HepG2 (cell line): Measurements from ENCODE around the gene MBD5. TPM values are rescaled to one million over a fixed set of nuclear protein-coding genes. Genes with fewer than 3 reads are reported as not detected.

Experiments used
- ATAC-seq: fragments of 200-7000 bp; cut with Tn5 transposase; 3 replicates; pipeline ENCODE4 v1.9.1; 2020; ENCODE audit warnings: mild to moderate bottlenecking, moderate library complexity
- BruUV-seq: library from RNA; stranded (reverse); fragments of 400-500 nt; replicated peaks from 2 replicates; lab custom pipeline; 2021; lab: Mats Ljungman, UMichigan
- CTCF ChIA-PET: fragments of 300-600 bp; formaldehyde crosslinking; extraction: SDS; loops from one replicate; lab custom pipeline; 2021; ENCODE audit warnings: low total read pairs, inconsistent platforms, low intra/inter-chr PET ratio; lab: Yijun Ruan, JAX
- POLR2A ChIA-PET: fragments of 350-600 bp; sonication (Branson Sonifier 250); formaldehyde crosslinking; loops from one replicate; lab custom pipeline; 2020; ENCODE audit warnings: antibody characterized with exemption, inconsistent platforms; lab: Yijun Ruan, JAX
- DNase-seq: peaks from one replicate; pipeline ENCODE4 v3.0.0-alpha.2; 2015; ENCODE audit warnings: low spot score
- FAIRE-seq: peaks from 3 replicates; lab custom pipeline; 2011; peaks lifted over from hg19 to GRCh38; lab: Jason Lieb, UNC
- H2AFZ ChIP-seq: one replicate; pipeline ENCODE4 v1.6.1; 2011; ENCODE audit warnings: low read length, inconsistent platforms
- H3K27ac ChIP-seq: fragments of 300-600 bp; 3 replicates; pipeline ENCODE4 v1.8.0; 2011; ENCODE audit warnings: mixed run types, mild to moderate bottlenecking, mixed read lengths, low read length, inconsistent platforms; ENCODE audit not compliant: insufficient read depth; ENCODE audit errors: extremely low read length
- H3K27me3 ChIP-seq, 2 experiments: fragments of 200-600 bp in 1 of 2; 2 replicates in 1 of 2; 3 replicates in 1 of 2; pipeline versions ENCODE4 v1.6.0 to v1.8.0; 2011; ENCODE audit warnings: low read length in 2 of 2, mild to moderate bottlenecking in 2 of 2, moderate library complexity in 2 of 2, inconsistent platforms in 1 of 2; ENCODE audit not compliant: insufficient read depth in 2 of 2, control insufficient read depth in 1 of 2
- H3K36me3 ChIP-seq, 2 experiments: fragments of 200-600 bp in 1 of 2; replicated peaks in 1 of 2; 2 replicates in 1 of 2; 3 replicates in 1 of 2; pipeline versions ENCODE4 v1.5.1 to v1.8.0; 2011; ENCODE audit warnings: low read length in 2 of 2, inconsistent platforms in 1 of 2; ENCODE audit not compliant: insufficient read depth in 2 of 2, control insufficient read depth in 1 of 2
- H3K4me1 ChIP-seq: 2 replicates; pipeline ENCODE4 v1.5.1; 2012; ENCODE audit warnings: low read length, inconsistent platforms; ENCODE audit not compliant: insufficient read depth
- H3K4me2 ChIP-seq: 2 replicates; pipeline ENCODE4 v1.6.0; 2011; ENCODE audit warnings: low read depth, low read length, inconsistent platforms
- H3K4me3 ChIP-seq, 3 experiments: fragments of 200-600 bp in 1 of 3; sonication (generic), shearing (Covaris generic) in 1 of 3; replicated peaks in 1 of 3; 2 replicates each; pipeline ENCODE4 v1.5.1; 2011 to 2016; ENCODE audit warnings: low read length in 3 of 3, inconsistent platforms in 2 of 3, low read depth in 2 of 3, mild to moderate bottlenecking in 2 of 3, control low read depth in 1 of 3, mixed read lengths in 1 of 3; ENCODE audit not compliant: insufficient read depth in 1 of 3
- H3K79me2 ChIP-seq: one replicate; pipeline ENCODE4 v1.6.1; 2011; ENCODE audit warnings: low read length, inconsistent platforms; ENCODE audit not compliant: insufficient read depth
- H3K9ac ChIP-seq: 2 replicates; pipeline ENCODE4 v1.6.0; 2011; ENCODE audit warnings: mild to moderate bottlenecking, low read depth, low read length, inconsistent platforms; ENCODE audit not compliant: insufficient read depth
- H3K9me3 ChIP-seq: 2 replicates; pipeline ENCODE4 v1.5.1; 2012; ENCODE audit warnings: mild to moderate bottlenecking, low read length
- H4K20me1 ChIP-seq: 2 replicates; pipeline ENCODE4 v1.6.0; 2011; ENCODE audit warnings: inconsistent platforms, mild to moderate bottlenecking, low read length, moderate library complexity; ENCODE audit not compliant: insufficient read depth
- BCL3 ChIP-seq: sonication (generic); formaldehyde crosslinking; IDR thresholded peaks from 2 replicates; pipeline ENCODE4 v1.5.1; 2020; ENCODE audit warnings: mild to moderate bottlenecking, missing genetic modification reagents, moderate library complexity
- FLYWCH1 ChIP-seq: sonication (generic); formaldehyde crosslinking; IDR thresholded peaks from 2 replicates; pipeline ENCODE4 v1.8.1; 2023; ENCODE audit warnings: mild to moderate bottlenecking, missing genetic modification reagents
- GMEB2 ChIP-seq: IDR thresholded peaks from 2 replicates; pipeline ENCODE4 v1.6.1; 2016; ENCODE audit warnings: missing biosample characterization, missing genetic modification reagents, low read depth
- HMGXB3 ChIP-seq: sonication (generic); formaldehyde crosslinking; IDR thresholded peaks from 2 replicates; pipeline ENCODE4 v1.4.0; 2020; ENCODE audit warnings: missing genetic modification reagents, borderline replicate concordance
- NFIB ChIP-seq: sonication (generic); formaldehyde crosslinking; IDR thresholded peaks from 2 replicates; pipeline ENCODE4 v1.9.0; 2021; ENCODE audit warnings: missing genetic modification reagents, mild to moderate bottlenecking, borderline replicate concordance
- PBX3 ChIP-seq: sonication (generic); formaldehyde crosslinking; IDR thresholded peaks from 2 replicates; pipeline ENCODE4 v1.8.1; 2023; ENCODE audit warnings: missing genetic modification reagents, inconsistent platforms, borderline replicate concordance
- PHB2 ChIP-seq: fragments of 450-650 bp; IDR thresholded peaks from 2 replicates; pipeline ENCODE4 v1.6.1; 2018; ENCODE audit not compliant: partially characterized antibody
- SETDB1 ChIP-seq: sonication (generic); formaldehyde crosslinking; IDR thresholded peaks from 2 replicates; pipeline ENCODE4 v1.5.1; 2020; ENCODE audit warnings: missing genetic modification reagents, mild to moderate bottlenecking, borderline replicate concordance
- ZNF251 ChIP-seq: sonication (generic); formaldehyde crosslinking; IDR thresholded peaks from 2 replicates; pipeline ENCODE4 v1.9.0; 2021; ENCODE audit warnings: mild to moderate bottlenecking, missing genetic modification reagents
- ZNF704 ChIP-seq: sonication (generic); formaldehyde crosslinking; IDR thresholded peaks from 2 replicates; pipeline ENCODE4 v1.8.1; 2023; ENCODE audit warnings: mild to moderate bottlenecking, inconsistent platforms, moderate library complexity, missing genetic modification reagents, borderline replicate concordance
- WGBS: methylation state at CpG from one replicate; pipeline ENCODE4 v1.1.6; 2017; ENCODE audit warnings: low lambda C conversion rate; 5-methylcytosine and 5-hydroxymethylcytosine counted together
- in situ Hi-C: cut with HindIII; loops from 2 replicates; pipeline ENCODE4 v1.10.0; 2017; ENCODE audit warnings: low pct_unique_long_range_greater_than_20kb; ENCODE audit not compliant: extremely low pct_ligation_motif_present
- intact Hi-C: fragments of 100-400 bp; cut with micrococcal nuclease; formaldehyde crosslinking; loops from one replicate; pipeline ENCODE4 v1.10.0; 2022; ENCODE audit not compliant: unreplicated experiment
- polyA plus RNA-seq, 8 experiments: library from polyadenylated mRNA; depleted of rRNA in 3 of 8; stranded (reverse) in 7 of 8; unstranded in 1 of 8; fragments of >200 nt; fragmentation: Illumina TruSeq in 4 of 8; extraction: Trizol in 4 of 8; gene quantifications; 2 replicates each; pipeline versions ENCODE4 v1.2.1 to v1.2.3, GENCODE V29; 2011 to 2016; ENCODE audit warnings: low read depth in 4 of 8, missing spikeins in 1 of 8, mixed read lengths in 1 of 8; ENCODE audit not compliant: insufficient read depth in 1 of 8
- total RNA-seq, 5 experiments: library from RNA; depleted of rRNA; stranded (reverse); fragments of >200 nt; fragmentation: Illumina TruSeq; extraction: Trizol; gene quantifications; 2 replicates each; pipeline ENCODE4 v1.2.3, GENCODE V29; 2016; ENCODE audit warnings: low read depth in 1 of 5

MBD5 gene
- total and polyA plus RNA-seq, 2 of the 13 experiments (the other 11 are each of a cell fraction or from before 2014, with no cell fraction given), result 13.5 to 26.4 TPM

- no peaks in the 10 kb centered on the region for H3K27me3 ChIP-seq
- H3K79me2 ChIP-seq, result no peaks in the 10 kb centered on the region
- H3K9me3 ChIP-seq, result peaks cover 13% of the 10 kb centered on the region
- no peaks in the 10 kb centered on the region for H3K4me1 ChIP-seq
- WGBS, result 93% methylated on average over 2 of the region's 2 CpGs
- no peak overlapping the region for H3K4me2 ChIP-seq
- H2AFZ ChIP-seq, result no peak overlapping the region
- POLR2A ChIA-PET, result no interaction called here
- DNase-seq, result no peak
- in situ Hi-C loops, result no loop called here
- TF ChIP-seq BCL3 (CRISPR knock-in tag), result no peak
- no peak for TF ChIP-seq PBX3
- no peak for TF ChIP-seq GMEB2 (CRISPR knock-in tag)
- TF ChIP-seq ZNF251 (CRISPR knock-in tag), result no peak
- TF ChIP-seq PHB2, result no peak
- no peak for TF ChIP-seq FLYWCH1 (CRISPR knock-in tag)
- no peak for TF ChIP-seq ZNF704
- TF ChIP-seq NFIB (CRISPR knock-in tag), result no peak
- no peak for TF ChIP-seq SETDB1 (CRISPR knock-in tag)
- no peak for TF ChIP-seq HMGXB3 (CRISPR knock-in tag)
- no TSS peak for BruUV-seq
- ATAC-seq, result no peak
- intact Hi-C loops, result no loop called here
- H3K4me3 ChIP-seq, result no peak overlapping the region
- H4K20me1 ChIP-seq, result no peaks in the 10 kb centered on the region
- H3K9ac ChIP-seq, result no peak overlapping the region
- FAIRE-seq, result no peak
- CTCF ChIA-PET, result no interaction called here
- H3K27ac ChIP-seq, result no peak overlapping the region
- no peaks in the 10 kb centered on the region for H3K36me3 ChIP-seq
These were observed 201.0 kb downstream of the MBD5 start for GRCh38 chr2:148221926-148222325.
